A549 (cell line): ENCODE data around the gene PLEKHA7. TPM values are rescaled to one million over a fixed set of nuclear protein-coding genes. Genes with fewer than 3 reads are reported as not detected.

Experiments
- ATAC-seq, 2 experiments: fragments of 200-7000 bp in 1 of 2; fragments of >200 bp in 1 of 2; cut with Nextera tagmentation in 1 of 2; cut with Tn5 transposase in 1 of 2; 3 replicates each; pipeline versions ENCODE4 v1.8.0 to v1.9.1; 2018 to 2020; ENCODE audit warnings: mild to moderate bottlenecking in 1 of 2, moderate library complexity in 1 of 2
- CTCF ChIA-PET: fragments of 300-600 bp; sonication (Branson Sonifier 250); formaldehyde crosslinking; extraction: SDS; loops from one replicate; lab custom pipeline; 2021; ENCODE audit warnings: antibody characterized with exemption, inconsistent platforms; lab: Yijun Ruan, JAX
- POLR2A ChIA-PET: fragments of 350-600 bp; formaldehyde crosslinking; extraction: SDS; loops from one replicate; lab custom pipeline; 2021; ENCODE audit warnings: antibody characterized with exemption, inconsistent platforms; lab: Yijun Ruan, JAX
- DNase-seq, 2 experiments: peaks; one replicate each; pipeline versions ENCODE4 v3.0.0 to v3.0.0-alpha.2; 2011 to 2016; ENCODE audit warnings: low read depth in 1 of 2, low spot score in 1 of 2
- FAIRE-seq: peaks from 2 replicates; lab custom pipeline; 2011; peaks lifted over from hg19 to GRCh38; lab: Jason Lieb, UNC
- H3K27ac ChIP-seq, 2 experiments: fragments of >200 bp; sonication (Bioruptor Twin); formaldehyde crosslinking; 3 replicates each; pipeline ENCODE4 v1.5.1; 2016 to 2017
- H3K4me1 ChIP-seq: fragments of >200 bp; sonication (Bioruptor Twin); formaldehyde crosslinking; 3 replicates; pipeline ENCODE4 v1.6.1; 2016
- H3K4me2 ChIP-seq: fragments of >200 bp; sonication (Bioruptor Twin); formaldehyde crosslinking; 3 replicates; pipeline ENCODE4 v1.6.1; 2016
- H3K4me3 ChIP-seq: fragments of >200 bp; sonication (Bioruptor Twin); formaldehyde crosslinking; 3 replicates; pipeline ENCODE4 v1.5.1; 2016
- H3K9me3 ChIP-seq: fragments of >200 bp; sonication (Bioruptor Twin); formaldehyde crosslinking; 3 replicates; pipeline ENCODE4 v1.6.1; 2016
- BHLHE40 ChIP-seq: IDR thresholded peaks from 2 replicates; pipeline ENCODE4 v1.6.1; 2012; ENCODE audit warnings: low read depth, low read length, inconsistent platforms
- CBX2 ChIP-seq: fragments of 200-600 bp; sonication (generic); IDR thresholded peaks from 2 replicates; pipeline ENCODE4 v1.6.1; 2016; ENCODE audit warnings: low read depth, mild to moderate bottlenecking, borderline replicate concordance
- CBX8 ChIP-seq: fragments of 200-600 bp; sonication (generic); IDR thresholded peaks from 2 replicates; pipeline ENCODE4 v1.6.1; 2016
- EP300 ChIP-seq, 2 experiments: fragments of >200 bp; sonication (Bioruptor Twin); formaldehyde crosslinking; IDR thresholded peaks; 2 replicates in 1 of 2; 3 replicates in 1 of 2; pipeline ENCODE4 v1.6.1; 2016 to 2017
- ESRRA ChIP-seq: fragments of 150-350 bp; IDR thresholded peaks from 2 replicates; pipeline ENCODE4 v1.6.1; 2014; ENCODE audit warnings: mild to moderate bottlenecking, low read length, borderline replicate concordance
- HDAC2 ChIP-seq: fragments of 200-600 bp; sonication (generic); IDR thresholded peaks from 2 replicates; pipeline ENCODE4 v1.6.1; 2016
- HMGXB4 ChIP-seq: fragments of 250-450 bp; sonication (Bioruptor Pico); IDR thresholded peaks from 2 replicates; pipeline ENCODE4 v1.5.0; 2021; ENCODE audit warnings: mild to moderate bottlenecking, moderate library complexity, borderline replicate concordance
- JUN ChIP-seq, 2 experiments: fragments of >200 bp; sonication (Bioruptor Twin); formaldehyde crosslinking; IDR thresholded peaks; 2 replicates in 1 of 2; 3 replicates in 1 of 2; pipeline ENCODE4 v1.6.1; 2016 to 2017
- KDM5A ChIP-seq: fragments of 200-600 bp; sonication (generic); IDR thresholded peaks from 2 replicates; pipeline ENCODE4 v1.6.1; 2016; ENCODE audit warnings: antibody characterized with exemption, mild to moderate bottlenecking
- MAFK ChIP-seq: fragments of 450-650 bp; IDR thresholded peaks from 2 replicates; pipeline ENCODE4 v1.6.1; 2014; ENCODE audit not compliant: partially characterized antibody
- MAZ ChIP-seq: fragments of 150-350 bp; IDR thresholded peaks from 2 replicates; pipeline ENCODE4 v1.6.1; 2014; ENCODE audit warnings: antibody characterized with exemption, low read depth, low read length, borderline replicate concordance
- MYC ChIP-seq: IDR thresholded peaks from 2 replicates; pipeline ENCODE4 v1.6.1; 2012; ENCODE audit warnings: mild to moderate bottlenecking, inconsistent platforms, low read length, improper control_type of control experiment, borderline replicate concordance
- NFE2L2 ChIP-seq: fragments of 150-350 bp; conservative IDR thresholded peaks from 2 replicates; pipeline ENCODE4 v1.6.1; 2014; ENCODE audit warnings: low read length
- PHF8 ChIP-seq: fragments of 200-600 bp; sonication (generic); IDR thresholded peaks from 2 replicates; pipeline ENCODE4 v1.6.1; 2016; ENCODE audit warnings: low read depth, mild to moderate bottlenecking, antibody characterized with exemption, moderate library complexity, borderline replicate concordance
- POLR2A ChIP-seq: IDR thresholded peaks from 2 replicates; pipeline ENCODE4 v1.6.1; 2012; ENCODE audit warnings: mild to moderate bottlenecking, low read length
- RAD21 ChIP-seq, 2 experiments: fragments of >200 bp in 1 of 2; sonication (Bioruptor Twin) in 1 of 2; formaldehyde crosslinking in 1 of 2; IDR thresholded peaks in 1 of 2; conservative IDR thresholded peaks in 1 of 2; 2 replicates in 1 of 2; 3 replicates in 1 of 2; pipeline ENCODE4 v1.6.1; 2012 to 2018; ENCODE audit warnings: inconsistent platforms in 1 of 2
- RARB ChIP-seq: fragments of 250-450 bp; sonication (Bioruptor Pico); IDR thresholded peaks from 2 replicates; pipeline ENCODE4 v1.8.0; 2021; ENCODE audit warnings: mild to moderate bottlenecking, moderate library complexity
- SMC3 ChIP-seq: fragments of >200 bp; sonication (Bioruptor Twin); formaldehyde crosslinking; IDR thresholded peaks from 3 replicates; pipeline ENCODE4 v1.6.1; 2018; ENCODE audit warnings: inconsistent platforms
- SREBF2 ChIP-seq: fragments of 450-650 bp; IDR thresholded peaks from 2 replicates; pipeline ENCODE4 v1.6.1; 2014; ENCODE audit warnings: mild to moderate bottlenecking, moderate library complexity
- TP53 ChIP-seq: fragments of 250-450 bp; sonication (Bioruptor Pico); IDR thresholded peaks from 2 replicates; pipeline ENCODE4 v1.5.0; 2021; ENCODE audit warnings: mild to moderate bottlenecking, moderate library complexity
- USF2 ChIP-seq: fragments of 450-650 bp; IDR thresholded peaks from 2 replicates; pipeline ENCODE4 v1.6.1; 2014; ENCODE audit warnings: antibody characterized with exemption
- ZC3H11A ChIP-seq: fragments of 450-650 bp; IDR thresholded peaks from 2 replicates; pipeline ENCODE4 v1.6.1; 2014; ENCODE audit warnings: antibody characterized with exemption, mild to moderate bottlenecking
- ZFP36 ChIP-seq: fragments of 450-650 bp; IDR thresholded peaks from 2 replicates; pipeline ENCODE4 v1.6.1; 2014; ENCODE audit warnings: borderline replicate concordance; ENCODE audit not compliant: partially characterized antibody
- ZNF302 ChIP-seq: fragments of 250-450 bp; sonication (Bioruptor Pico); IDR thresholded peaks from 2 replicates; pipeline ENCODE4 v1.9.0; 2021; ENCODE audit warnings: inconsistent platforms, mild to moderate bottlenecking, moderate library complexity
- WGBS: methylation state at CpG from one replicate; pipeline ENCODE4 v1.1.6; 2017; ENCODE audit errors: missing lambda C conversion rate; 5-methylcytosine and 5-hydroxymethylcytosine counted together
- polyA plus RNA-seq, 4 experiments: library from polyadenylated mRNA; depleted of rRNA in 3 of 4; stranded (reverse); fragments of >200 nt; fragmentation: RNase III in 1 of 4; extraction: RNeasy Plus Mini Kit Qiagen cat#74134 plus additional on column Dnase treatment in 1 of 4; gene quantifications; 2 replicates in 3 of 4; 3 replicates in 1 of 4; pipeline ENCODE4 v1.2.3, GENCODE V29; 2011 to 2017
- TF ChIP-seq, protein P1 (sequence below): fragments of >200 bp; sonication (Bioruptor Twin); formaldehyde crosslinking; IDR thresholded peaks from 3 replicates; pipeline ENCODE4 v1.5.1; 2016
- TF ChIP-seq, protein P2 (sequence below): fragments of >200 bp; sonication (Bioruptor Twin); formaldehyde crosslinking; IDR thresholded peaks from 3 replicates; pipeline ENCODE4 v1.6.1; 2016

Gene PLEKHA7
- polyA plus RNA-seq, 2 of the 4 experiments (the other 2 are of a cell fraction), result 8.7 to 13.8 TPM

DNA sequence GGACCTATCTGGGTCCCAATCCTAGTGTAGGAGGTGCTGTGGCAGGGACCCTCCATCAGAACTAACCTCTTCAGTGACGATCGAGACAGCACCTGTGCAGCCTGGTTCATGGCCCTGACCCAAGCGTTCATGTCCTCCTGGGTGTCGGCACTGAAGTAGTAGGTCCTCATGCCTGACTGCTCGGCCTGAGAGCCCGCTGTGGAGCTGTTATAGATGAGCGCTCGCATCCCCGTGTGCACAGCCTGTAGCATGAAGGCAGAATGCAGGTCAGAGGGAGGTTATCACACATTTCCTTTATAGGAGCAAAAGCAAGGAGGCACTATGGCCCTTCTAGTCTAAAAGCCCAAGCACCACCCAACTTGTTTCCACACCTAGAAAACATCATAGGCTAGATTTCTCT lies 172.7 kb downstream of the PLEKHA7 start:
- FAIRE-seq (no peak), ATAC-seq (no peak), DNase-seq (no peak)
- H3K9me3 ChIP-seq, result no peaks in the 10 kb centered on the region
- no peak overlapping the region for H3K4me3 ChIP-seq
- ChIA-PET POLR2A (no interaction called here), CTCF (interaction anchor here (1.4 kb wide), 1 partner anchor 13 kb away, joined by 3 read pairs; no protein-coding TSS in a partner anchor)
- 98% methylated on average over 9 of the region's 9 CpGs for WGBS
- no peak overlapping the region for H3K4me2 ChIP-seq
- no peak overlapping the region for H3K27ac ChIP-seq
- H3K4me1 ChIP-seq, result no peaks in the 10 kb centered on the region
- no peak for TF ChIP-seq KDM5A
- TF ChIP-seq MAZ, result no peak
- no peak for TF ChIP-seq USF2
- TF ChIP-seq RARB, result no peak
- no peak for TF ChIP-seq NFE2L2
- no peak for TF ChIP-seq PHF8
- TF ChIP-seq CBX8, result no peak
- no peak for TF ChIP-seq ESRRA
- no peak for TF ChIP-seq TP53 (CRISPR knock-in tag)
- TF ChIP-seq, protein P1, sequence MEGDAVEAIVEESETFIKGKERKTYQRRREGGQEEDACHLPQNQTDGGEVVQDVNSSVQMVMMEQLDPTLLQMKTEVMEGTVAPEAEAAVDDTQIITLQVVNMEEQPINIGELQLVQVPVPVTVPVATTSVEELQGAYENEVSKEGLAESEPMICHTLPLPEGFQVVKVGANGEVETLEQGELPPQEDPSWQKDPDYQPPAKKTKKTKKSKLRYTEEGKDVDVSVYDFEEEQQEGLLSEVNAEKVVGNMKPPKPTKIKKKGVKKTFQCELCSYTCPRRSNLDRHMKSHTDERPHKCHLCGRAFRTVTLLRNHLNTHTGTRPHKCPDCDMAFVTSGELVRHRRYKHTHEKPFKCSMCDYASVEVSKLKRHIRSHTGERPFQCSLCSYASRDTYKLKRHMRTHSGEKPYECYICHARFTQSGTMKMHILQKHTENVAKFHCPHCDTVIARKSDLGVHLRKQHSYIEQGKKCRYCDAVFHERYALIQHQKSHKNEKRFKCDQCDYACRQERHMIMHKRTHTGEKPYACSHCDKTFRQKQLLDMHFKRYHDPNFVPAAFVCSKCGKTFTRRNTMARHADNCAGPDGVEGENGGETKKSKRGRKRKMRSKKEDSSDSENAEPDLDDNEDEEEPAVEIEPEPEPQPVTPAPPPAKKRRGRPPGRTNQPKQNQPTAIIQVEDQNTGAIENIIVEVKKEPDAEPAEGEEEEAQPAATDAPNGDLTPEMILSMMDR, result no peak
- no peak for TF ChIP-seq ZFP36
- TF ChIP-seq ZC3H11A, result no peak

- Histone ChIP-seq H3K27ac (no peak overlapping the region), H3K4me2 (no peak overlapping the region), H3K4me1 (no peaks in the 10 kb centered on the region), H3K4me3 (no peak overlapping the region), H3K9me3 (no peaks in the 10 kb centered on the region)
- ATAC-seq (no peak), DNase-seq (no peak), FAIRE-seq (no peak)
- TF ChIP-seq JUN (IDR thresholded peaks at IDR 0.05) (no peak), MYC (no peak), HDAC2 (no peak), TP53 (CRISPR knock-in tag) (no peak), HMGXB4 (CRISPR knock-in tag) (no peak), SMC3 (no peak), RAD21 (conservative IDR thresholded peaks at IDR 0.05 in 1 of 2, IDR thresholded peaks at IDR 0.05 in 1 of 2) (no peak), EP300 (IDR thresholded peaks at IDR 0.05) (no peak), ZC3H11A (no peak), SREBF2 (no peak), CBX2 (no peak), MAFK (no peak), USF2 (no peak), BHLHE40 (no peak), ZNF302 (CRISPR knock-in tag) (no peak), POLR2A (no peak)
- TF ChIP-seq, protein P2, sequence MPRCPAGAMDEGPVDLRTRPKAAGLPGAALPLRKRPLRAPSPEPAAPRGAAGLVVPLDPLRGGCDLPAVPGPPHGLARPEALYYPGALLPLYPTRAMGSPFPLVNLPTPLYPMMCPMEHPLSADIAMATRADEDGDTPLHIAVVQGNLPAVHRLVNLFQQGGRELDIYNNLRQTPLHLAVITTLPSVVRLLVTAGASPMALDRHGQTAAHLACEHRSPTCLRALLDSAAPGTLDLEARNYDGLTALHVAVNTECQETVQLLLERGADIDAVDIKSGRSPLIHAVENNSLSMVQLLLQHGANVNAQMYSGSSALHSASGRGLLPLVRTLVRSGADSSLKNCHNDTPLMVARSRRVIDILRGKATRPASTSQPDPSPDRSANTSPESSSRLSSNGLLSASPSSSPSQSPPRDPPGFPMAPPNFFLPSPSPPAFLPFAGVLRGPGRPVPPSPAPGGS, result no peak
- ChIA-PET CTCF (interaction anchor here (1.2 kb wide), 1 partner anchor 21 kb away, joined by 5 read pairs; no protein-coding TSS in a partner anchor), POLR2A (no interaction called here)
- WGBS, result 67% methylated on average over 2 of the region's 2 CpGs
Measured at GRCh38 chr11:16840951-16841350, 173.3 kb downstream of the PLEKHA7 start.
